Activated T-cell treated with anti-CD3 and anti-CD28 coated beads for 4 hours (primary cell): ENCODE data around the gene KLK15.
A peak's percentile ranks its signal among the peaks of the same experiment; 100 is the strongest.
"Not testable (repeated sequence)": the region's sequence is repeated elsewhere in the genome, so short reads cannot be mapped to it uniquely, and the experiment has no call there.

Source experiments
- DNase-seq: peaks from one replicate; pipeline ENCODE4 v3.0.0-alpha.2; 2020

Gene KLK15

DNA sequence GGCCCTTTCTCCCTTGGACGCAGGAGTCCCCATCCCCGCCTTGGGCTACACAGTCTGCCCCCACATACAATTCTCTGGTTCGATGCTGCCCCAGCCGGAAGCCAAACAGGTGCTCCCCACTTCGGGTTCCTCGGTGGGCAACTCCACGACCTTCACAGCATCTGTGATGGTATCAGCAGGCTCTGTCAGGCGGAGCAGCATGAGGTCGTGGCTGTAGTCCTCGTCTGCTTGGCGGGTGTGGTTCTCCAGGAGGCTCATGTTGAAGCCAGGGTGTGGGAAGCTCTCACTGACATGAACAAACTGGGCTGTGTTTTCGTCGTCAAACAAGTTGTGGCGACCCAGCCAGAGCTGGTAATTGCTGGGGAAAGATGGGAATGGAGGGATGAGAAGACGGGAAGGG is 13.3 kb downstream of the KLK15 start:
- DNase-seq, result no peak

DNA sequence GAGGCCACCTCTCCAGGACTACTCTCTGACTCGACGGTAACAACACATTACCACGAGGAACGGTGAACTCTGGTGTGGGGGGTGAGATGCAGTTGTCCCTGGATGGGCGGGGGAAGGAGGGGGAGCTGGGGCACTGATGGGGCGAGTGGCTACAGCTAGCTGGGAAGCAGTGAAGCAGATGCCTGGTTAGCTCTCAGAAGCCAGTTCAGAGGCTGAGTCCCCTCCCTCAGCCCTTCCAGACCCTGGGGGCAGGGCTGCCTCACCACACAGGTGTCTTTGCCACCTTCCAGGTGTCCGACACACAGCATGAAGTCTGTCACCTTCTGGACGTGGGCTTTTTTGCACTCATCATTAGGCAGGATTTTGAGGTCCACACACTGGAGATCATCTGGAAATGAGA is 13.7 kb downstream of the KLK15 start:
- no peak for DNase-seq

DNA sequence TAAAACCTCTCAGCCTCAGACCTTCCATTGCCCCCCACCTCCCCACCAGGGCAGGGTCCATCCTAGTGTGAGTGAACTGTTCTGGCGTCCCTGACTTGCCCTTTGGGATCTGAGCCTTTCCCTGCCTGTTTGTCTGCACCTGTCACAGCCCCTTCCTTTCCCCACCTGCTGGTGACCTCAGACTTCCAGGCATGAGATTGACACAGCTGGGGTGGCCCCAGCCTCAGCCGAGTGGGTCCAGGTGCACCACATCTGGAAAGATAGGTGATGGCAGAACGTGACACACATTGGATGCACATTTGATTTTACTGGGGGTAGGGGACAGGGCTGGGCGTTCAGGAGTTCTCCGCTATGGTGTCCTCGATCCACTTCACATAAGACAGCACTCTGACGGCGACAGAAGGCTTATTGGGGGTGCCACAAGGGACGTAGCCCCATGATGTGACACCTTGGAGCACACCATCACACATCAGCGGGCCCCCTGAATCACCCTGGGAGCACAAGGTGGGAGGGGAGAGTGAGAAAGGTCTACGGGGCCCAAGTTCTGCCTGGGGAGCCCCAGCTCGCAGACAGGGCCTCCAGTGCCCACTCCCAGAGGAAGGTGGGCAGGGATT is 14.4 kb downstream of the KLK15 start:
- DNase-seq, result no peak

DNA sequence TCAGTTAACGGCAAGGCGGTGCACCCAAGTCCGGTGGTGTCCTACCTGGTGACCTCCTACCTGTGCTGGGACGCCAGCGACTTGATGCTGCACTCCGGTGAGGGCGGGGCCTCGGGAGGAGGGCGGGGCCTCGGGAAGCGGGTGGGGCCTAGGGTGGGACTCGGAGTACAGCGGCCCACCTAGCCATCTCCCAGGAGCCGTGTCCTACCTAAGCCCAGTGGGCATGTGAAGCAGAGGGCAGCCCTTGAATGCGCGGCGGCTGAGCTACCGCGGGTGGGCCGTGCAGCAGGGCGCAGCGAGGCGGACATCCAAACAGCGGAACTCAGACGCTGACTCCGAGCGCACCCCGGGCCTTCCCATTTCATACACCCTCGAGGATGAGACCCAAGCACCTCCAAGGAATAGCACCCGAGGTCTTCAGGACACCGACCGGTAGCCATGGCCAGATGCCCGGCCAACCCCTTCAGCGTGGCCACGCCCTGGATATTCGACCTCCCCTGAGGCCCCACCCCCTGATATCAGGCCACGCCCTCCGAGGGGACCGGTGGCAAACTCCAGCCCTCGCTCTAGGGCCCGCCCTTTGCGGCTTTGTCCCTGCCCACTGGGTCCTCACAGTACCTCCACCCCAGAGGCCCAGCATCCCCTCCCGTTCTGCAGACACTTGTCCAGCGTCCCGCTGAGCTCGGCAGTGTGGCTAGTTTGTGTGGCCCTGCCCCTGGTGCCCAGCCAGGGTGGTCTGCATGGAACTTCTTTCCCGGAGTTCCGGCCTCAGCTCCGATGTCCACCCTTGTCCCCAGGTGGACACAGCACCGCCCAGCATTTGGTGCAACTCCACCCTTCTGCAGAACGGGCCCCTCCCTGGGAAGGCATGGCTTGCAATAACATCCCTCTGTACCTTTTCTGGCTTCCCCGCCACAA is 15.2 kb downstream of the KLK15 start:
- no peak for DNase-seq

DNA sequence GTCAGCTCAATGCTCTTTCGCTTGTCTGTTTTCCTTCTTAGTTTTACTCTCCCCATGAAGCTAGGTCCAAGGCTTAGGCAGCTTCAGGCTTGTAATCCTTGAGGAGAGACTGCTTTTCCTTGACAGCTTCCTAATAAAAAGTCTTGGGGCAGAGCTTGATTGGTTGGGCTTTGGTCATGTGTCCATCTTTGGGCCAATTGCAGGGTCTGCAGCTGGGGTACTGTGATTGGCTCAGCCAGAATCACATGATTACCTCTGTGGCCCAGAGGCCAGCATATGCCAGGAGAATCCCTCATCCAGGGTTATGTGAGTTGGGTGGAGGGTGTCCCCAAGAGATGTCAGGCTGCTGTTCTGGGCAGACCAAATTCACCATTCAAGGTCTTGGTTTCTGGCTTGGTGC is 17.9 kb downstream of the KLK15 start:
- DNase-seq, result no peak

DNA sequence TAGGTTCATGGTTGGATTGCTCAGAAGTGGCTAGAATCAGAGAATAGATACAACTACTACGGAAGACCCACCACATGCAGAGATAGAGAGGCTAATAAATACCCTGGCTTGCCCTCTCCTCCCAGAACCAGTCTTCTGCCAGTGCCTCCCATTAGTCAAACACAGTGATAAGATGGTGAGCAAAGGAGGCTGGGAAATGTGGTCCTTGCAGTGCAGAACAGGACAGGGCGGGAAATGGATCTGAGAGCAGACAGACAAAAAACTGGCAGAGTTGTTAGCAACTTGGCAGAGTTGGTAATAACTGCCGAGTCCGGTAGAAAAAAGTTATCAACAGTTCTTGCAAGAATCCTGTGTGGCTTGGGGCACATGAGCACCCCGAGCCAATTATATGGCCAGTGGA is 18.5 kb downstream of the KLK15 start:
- no peak for DNase-seq

DNA sequence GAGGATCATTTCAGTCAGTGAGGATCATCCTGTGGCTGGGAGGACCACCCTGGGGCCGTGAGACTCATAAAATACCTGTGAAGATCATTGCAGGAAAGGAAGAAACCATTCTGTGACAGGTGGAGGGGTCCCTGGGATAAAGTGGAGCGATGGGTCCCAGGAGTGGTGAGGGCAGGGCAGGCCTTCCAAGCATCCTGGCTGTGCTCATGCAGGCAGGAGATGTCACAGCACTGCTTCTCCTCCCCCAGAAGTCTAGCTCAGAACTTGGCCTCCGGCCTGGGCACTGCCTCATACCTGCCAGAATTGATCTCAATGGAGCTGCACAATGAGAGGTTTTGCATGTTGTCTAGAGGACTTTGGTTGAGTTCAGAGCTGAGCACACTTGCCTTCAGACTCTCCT is 20.9 kb downstream of the KLK15 start:
- no peak for DNase-seq

DNA sequence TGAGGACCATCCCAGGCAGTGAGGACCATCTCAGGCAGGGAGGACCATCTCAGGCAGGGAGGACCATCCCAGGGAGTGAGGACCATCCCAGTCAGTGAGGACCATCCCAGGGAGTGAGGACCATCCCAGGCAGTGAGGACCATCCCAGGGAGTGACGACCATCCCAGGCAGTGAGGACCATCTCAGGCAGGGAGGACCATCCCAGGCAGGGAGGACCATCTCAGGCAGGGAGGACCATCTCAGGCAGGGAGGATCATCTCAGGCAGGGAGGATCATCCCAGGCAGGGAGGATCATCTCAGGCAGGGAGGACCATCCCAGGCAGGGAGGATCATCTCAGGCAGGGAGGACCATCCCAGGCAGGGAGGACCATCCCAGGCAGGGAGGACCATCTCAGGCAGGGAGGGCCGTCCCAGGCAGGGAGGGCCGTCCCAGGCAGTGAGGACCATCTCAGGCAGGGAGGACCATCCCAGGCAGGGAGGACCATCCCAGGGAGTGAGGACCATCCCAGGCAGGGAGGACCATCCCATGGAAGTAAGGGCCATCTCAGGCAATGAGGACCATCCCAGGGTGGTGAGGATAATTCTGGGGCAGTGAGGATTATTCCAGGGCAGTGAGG is 21.6 kb downstream of the KLK15 start:
- not testable (repeated sequence) for DNase-seq

DNA sequence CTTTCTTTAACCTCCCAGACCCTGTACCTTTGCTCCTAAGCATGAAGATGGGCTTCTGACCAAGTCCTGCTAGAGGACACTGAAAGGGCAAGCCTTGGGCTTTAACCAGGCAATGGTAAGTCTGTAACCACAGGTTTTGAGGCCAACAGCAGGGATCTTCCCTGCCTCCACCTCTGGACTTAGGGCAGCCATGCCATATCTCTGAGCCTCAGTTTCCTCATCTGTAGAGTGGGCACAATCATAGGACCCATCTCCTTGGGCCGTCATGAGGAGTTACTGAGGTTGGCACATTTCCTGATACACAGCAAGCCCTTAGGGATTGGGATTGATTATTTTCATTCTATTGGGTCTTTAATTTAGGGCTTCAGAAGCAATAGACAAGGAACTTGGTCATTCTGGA is 24.5 kb downstream of the KLK15 start:
- no peak for DNase-seq

DNA sequence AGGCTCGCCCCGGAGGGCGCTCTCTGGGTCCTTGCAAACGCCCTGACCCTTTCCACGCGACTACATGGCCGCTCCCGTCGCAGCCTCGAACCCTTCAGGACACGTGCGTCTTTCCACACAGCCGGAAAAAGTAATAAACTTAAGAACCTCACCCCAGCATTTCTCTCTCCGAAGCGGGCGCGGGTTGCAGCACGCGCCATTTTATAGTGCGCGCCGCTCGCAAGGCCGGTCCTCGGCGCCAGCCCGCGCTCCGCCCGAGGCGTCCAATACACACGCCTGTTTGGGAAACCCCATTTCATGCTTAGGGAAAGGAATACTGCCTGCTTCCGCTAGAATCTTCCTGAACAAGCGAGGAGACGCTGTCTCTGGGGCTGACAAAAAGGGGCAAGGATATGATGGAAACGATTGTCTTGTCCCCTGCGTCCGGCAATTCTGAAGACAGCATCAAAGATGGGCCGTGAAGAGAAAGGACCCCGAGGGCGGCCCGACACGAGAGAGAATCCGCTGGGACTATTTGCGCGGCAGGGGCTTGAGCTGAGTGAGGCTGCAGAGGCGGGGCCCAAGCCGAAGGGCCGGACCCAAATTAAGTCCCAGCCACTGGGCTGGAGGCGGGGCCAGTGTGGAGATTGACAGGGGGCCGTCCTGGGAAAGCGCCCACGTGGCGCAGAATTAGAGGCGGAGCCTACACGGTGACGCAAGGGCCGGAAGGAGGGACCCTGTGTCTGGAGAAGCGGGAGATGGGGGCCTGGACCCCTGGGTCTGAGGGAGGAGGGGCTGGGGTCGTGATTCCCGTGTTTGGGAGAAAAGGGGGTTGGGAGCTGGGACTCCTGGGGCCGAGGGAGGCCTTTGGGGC is 28.7 kb downstream of the KLK15 start:
- peak; percentile 96 for DNase-seq

DNA sequence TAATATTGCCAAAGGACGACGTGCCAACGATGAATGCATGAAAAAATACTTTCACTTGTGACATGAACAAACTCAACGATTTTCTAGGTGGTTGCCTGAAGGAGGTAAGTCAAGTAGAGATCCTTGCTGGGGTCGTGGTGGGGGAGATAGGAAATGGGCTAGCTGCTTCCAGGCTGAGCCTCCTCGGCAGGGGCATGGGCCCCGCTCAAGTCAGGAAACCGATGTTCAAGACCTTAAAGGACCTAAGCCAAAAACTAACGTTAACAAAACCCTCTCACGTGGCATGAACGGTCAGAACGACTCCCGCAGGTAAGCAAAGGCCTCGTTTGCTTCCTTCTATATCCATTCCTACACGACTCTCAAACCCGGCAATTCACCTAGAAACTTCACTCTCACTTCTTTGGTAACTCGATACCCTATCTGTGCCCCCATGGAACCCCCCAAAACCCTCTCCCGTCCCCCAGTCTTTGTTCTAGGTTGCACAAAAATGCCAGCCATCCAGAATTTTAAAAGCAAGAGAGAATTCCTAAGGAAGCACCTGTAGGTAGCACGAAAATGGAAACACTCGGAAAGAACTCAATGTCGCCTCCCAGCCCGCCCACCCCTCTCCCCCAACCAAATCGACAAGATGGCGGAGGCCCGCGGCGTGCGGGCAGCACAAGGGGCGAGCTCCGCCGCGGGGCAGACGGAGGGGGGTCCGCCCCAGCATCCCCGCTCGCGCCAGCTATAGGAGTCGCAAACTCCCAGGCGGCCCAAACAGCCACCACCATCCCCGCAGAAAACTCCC is 29.5 kb downstream of the KLK15 start:
- peak; percentile 23 for DNase-seq

DNA sequence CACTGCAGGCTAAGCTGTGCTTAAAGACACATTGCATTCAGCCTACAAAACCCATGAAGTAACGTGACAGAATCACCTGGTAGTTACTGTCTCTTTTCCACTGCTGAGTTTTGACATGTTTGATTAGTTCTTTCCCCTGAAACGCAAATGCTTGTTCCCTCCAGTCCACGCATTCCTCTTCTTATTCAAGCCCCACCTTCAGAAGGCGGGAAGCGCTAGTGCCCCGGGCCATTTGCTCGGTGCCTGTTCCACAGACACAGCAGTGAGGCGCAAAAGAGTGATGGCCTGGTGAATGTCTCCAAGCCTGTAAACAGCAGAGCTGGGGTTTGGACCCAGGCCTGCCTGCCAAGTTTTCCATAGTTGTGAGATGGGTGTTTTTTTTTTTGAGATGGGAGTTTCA is 32.3 kb downstream of the KLK15 start:
- no peak for DNase-seq

DNA sequence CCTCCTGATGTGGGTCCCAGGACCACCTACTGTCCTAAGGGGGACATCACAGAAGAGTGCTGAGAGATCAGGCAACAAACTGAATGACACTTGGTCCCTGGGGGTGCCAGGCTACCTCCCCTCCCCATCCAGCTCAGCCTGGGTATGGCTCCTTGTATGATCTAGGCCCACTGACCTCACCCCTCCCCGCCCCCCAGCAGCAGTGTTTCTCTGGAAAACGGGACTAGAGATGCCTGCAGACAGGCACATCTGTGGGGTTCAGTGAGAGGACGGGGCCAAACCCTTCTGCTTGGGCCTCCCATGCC is 33.9 kb downstream of the KLK15 start:
- no peak for DNase-seq

DNA sequence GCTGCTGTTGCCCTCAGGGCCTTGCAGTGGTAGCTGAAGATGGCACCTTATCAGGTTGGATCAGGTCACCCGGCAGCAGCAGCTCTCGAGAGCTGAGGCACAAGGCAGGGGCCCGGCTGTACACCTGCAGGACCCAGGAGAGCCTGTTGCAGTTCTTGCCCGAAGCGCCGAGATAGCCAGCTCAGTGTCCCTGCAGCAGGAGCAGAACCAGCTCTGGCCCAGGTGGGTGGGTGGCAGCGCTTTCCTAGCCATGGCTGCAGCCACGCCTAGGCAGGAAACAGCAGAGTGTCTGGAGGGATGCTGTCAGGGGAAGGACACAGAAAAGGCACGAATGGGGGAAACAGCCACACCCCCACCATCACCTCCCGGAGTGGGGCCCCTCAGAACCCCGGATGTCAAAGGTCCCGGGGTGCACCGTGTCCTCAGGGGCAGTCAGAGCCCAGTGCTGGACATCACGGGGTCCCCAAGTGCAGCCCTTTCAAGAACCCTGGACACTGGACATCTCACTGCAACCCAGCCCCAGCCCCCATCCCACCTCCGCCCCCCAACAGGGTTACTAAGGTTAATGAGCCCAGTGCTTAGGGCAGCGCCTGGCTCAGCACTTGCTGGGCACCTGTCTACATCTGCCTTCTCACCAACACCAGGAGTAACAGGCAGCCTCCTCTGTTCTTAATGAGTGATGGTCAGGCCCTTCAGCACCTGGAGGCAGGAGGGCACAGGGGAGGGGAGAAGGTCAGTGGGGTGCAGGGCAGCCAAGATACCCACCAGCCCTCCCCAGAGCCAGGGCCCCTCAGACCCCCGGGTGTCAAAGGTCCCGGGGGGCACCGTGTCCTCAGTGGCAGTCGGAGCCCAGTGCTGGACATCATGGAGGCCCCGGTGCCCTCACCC is 34.5 kb downstream of the KLK15 start:
- no peak for DNase-seq

DNA sequence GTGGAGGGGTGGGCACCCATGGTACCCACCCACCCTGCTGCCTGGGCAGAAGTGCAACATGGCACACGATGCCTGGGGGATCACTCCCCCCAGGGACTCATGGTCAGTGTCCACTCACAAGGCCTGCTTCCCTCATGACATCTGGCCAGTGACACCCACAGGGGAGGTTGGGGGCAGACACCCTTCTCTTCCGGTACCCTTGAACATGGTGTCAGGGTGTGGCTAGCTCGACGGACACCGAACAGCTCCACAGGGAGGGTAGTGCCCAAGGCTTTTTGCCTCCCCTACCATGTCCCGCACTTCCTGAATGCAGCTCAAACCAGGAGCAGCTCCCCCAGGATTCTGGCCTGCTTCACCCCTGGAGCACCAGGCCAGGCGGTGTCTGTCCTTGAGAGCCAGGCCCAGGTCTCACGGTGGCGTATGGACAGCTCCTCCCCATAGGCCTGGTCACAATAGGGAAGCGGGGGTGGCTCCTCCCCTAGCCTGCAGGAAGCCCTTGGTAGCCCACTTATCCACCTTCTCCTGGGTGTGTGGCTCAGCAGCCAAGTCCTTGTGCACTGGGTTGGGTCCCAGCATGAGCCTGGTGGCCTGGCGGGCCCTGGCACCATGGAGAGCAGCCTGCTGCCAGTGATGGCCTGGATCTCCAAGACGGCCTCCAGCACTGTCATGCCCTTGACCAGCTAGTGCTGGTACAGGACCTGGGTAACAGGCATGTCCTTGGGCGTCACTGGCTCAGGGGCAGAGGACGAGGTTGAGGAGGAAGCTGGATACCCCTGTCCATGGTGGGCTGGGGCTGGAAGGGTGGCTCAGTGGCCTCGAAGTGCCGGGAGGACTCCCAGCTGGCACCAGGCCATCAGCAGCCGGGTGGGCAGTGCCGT is 35.4 kb downstream of the KLK15 start:
- DNase-seq, result no peak

DNA sequence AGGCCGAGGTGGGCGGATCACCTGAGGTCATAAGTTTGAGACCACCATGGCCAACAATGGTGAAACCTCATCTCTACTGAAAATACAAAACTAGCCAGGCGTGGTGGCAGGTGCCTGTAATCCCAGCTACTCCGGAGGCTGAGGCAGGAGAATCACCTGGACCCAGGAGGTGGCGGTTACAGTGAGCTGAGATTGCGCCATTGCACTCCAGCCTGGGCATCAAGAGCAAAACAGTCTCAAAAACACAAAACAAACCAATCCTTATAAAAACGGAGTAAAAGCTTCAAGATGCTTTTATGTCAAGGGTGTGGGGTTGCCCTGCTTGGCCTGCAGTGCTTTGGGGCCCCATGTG is 36.0 kb downstream of the KLK15 start:
- DNase-seq, result no peak

DNA sequence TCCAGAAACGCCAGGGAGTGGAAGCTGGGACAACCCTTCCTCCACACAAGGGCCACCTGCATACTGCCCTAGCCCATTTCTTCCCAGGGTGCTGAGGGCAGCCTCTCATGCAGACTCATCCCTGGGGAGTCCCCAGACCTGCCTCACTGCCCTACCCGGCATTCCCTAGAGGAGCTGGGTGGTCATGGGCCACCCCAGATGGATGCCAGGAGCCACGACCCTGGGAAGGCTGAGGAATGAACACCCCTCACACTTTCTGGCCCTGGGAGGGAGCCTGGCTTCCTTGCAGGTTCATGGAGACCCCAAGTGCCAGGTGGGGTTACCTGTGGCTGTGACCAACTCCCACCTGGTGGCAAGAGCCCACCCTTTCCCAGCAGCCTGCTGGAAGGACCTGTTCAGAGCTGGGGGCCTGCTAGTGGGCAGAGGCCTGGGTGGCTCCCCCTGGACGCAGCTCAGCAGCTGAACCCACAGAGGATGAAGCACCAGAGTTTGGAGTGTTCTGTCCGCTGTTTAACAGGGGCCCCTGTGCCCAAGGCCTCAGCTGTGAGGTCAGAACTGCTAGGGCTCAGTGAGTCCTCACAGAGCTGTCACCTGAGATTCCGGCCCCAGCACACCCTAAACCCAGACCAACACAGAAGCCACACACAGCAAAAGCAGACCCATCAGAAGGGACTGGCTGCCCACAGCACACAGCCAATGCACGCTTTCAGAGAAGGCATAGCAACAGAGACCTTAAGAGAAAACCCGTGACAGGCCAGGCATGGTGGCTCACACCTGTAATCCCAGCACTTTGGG is 36.5 kb downstream of the KLK15 start:
- no peak for DNase-seq

DNA sequence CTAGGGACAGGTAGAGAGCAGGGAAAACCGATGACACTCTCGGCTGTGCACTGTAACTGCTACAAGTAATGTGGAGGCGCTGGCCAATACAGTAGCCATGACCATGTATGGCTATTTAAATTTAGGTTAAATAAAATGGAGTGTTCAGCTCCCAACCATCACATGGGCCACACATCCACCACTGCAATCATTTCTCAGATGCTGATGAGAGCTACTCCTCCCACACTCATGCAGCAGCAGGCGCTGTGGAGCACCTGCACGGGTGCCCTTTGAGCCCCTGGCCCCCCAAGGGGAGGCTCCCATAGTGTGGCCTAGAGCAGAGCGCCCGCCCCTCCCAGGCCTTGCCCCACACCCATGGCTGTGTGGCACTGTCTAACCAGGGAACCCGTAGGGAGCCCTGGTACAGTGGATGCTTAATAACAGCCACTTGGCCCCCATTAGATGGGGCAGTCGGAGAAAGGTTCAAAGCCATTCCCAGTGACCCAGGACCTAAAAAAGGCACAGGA is 37.2 kb downstream of the KLK15 start:
- no peak for DNase-seq

DNA sequence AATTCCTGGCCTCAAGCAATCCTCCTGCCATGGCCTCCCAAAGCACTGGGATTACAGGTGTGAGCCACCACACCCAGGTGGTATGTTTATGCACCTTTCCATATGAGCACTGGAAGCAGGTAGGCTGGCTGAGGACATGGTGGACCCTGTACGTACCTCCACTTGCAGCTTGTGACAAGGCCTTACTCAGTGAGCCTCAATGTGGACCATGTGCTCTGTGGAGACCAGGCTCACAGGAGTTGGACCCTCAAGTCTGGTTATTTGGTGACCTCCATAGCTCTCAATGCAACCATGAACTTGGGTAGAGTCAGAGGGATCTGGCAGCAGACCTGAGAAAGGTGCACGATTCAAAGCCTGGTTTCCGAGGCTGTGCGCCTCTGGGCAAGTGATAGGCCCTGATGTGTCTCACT is 37.7 kb downstream of the KLK15 start:
- no peak for DNase-seq
